H1 (cell line): ENCODE measurements around the gene CDCA5. TPM values are rescaled to one million over a fixed set of nuclear protein-coding genes. Genes with fewer than 3 reads are reported as not detected.

Experiments
- CBX5 ChIP-seq: fragments of 300-800, 300-1000 bp; sonication (generic); IDR thresholded peaks from 2 replicates; pipeline ENCODE4 v1.7.1; 2016; ENCODE audit warnings: antibody characterized with exemption, low read length, low read depth
- GABPA ChIP-seq: IDR thresholded peaks from 2 replicates; pipeline ENCODE4 v1.6.1; 2011; ENCODE audit warnings: mild to moderate bottlenecking, low read length, moderate library complexity, borderline replicate concordance; ENCODE audit not compliant: insufficient read depth
- HDAC2 ChIP-seq, 2 experiments: fragments of 300-600 bp in 1 of 2; sonication (generic) in 1 of 2; IDR thresholded peaks; 2 replicates each; pipeline ENCODE4 v1.6.1; 2011 to 2012; ENCODE audit warnings: low read depth in 2 of 2, low read length in 2 of 2, mild to moderate bottlenecking in 2 of 2, moderate library complexity in 2 of 2, borderline replicate concordance in 1 of 2, inconsistent platforms in 1 of 2
- KDM4A ChIP-seq: IDR thresholded peaks from one replicate; pipeline ENCODE4 v1.7.1; 2012; ENCODE audit warnings: low read depth, mild to moderate bottlenecking, moderate library complexity, low read length, inconsistent platforms; ENCODE audit not compliant: severe bottlenecking
- SIX5 ChIP-seq: IDR thresholded peaks from 2 replicates; pipeline ENCODE4 v1.6.1; 2011; ENCODE audit warnings: mild to moderate bottlenecking, low read depth, low read length
- SRF ChIP-seq: IDR thresholded peaks from 2 replicates; pipeline ENCODE4 v1.6.1; 2011; ENCODE audit warnings: mild to moderate bottlenecking, low read depth, low read length, moderate library complexity
- TEAD4 ChIP-seq: IDR thresholded peaks from 2 replicates; pipeline ENCODE4 v1.6.1; 2012; ENCODE audit warnings: low read depth, low read length, inconsistent platforms, mixed read lengths
- polyA plus RNA-seq, 7 experiments: library from polyadenylated mRNA; depleted of rRNA in 3 of 7; stranded (reverse) in 5 of 7; unstranded in 2 of 7; fragments of >200 nt in 5 of 7; fragments of 200-250 nt in 2 of 7; gene quantifications; 1 replicate in 5 of 7; 2 replicates in 1 of 7; 4 replicates in 1 of 7; pipeline versions ENCODE4 v1.2.1 to v1.2.3, GENCODE V29; 2011 to 2013; ENCODE audit warnings: missing spikeins in 2 of 7, mixed read lengths in 2 of 7
- total RNA-seq: library from RNA; stranded (reverse); fragmentation: NEBNext Ultra II Directional; extraction: Animal tissue kit (Norgen Biotek cat#: 25700); gene quantifications from 2 replicates; pipeline ENCODE4 v1.2.1, GENCODE V29; 2021

The CDCA5 gene
- total and polyA plus RNA-seq, 2 of the 8 experiments (the other 6 are each of a cell fraction or from before 2014, with no cell fraction given): 39.2 to 87.0 TPM

DNA sequence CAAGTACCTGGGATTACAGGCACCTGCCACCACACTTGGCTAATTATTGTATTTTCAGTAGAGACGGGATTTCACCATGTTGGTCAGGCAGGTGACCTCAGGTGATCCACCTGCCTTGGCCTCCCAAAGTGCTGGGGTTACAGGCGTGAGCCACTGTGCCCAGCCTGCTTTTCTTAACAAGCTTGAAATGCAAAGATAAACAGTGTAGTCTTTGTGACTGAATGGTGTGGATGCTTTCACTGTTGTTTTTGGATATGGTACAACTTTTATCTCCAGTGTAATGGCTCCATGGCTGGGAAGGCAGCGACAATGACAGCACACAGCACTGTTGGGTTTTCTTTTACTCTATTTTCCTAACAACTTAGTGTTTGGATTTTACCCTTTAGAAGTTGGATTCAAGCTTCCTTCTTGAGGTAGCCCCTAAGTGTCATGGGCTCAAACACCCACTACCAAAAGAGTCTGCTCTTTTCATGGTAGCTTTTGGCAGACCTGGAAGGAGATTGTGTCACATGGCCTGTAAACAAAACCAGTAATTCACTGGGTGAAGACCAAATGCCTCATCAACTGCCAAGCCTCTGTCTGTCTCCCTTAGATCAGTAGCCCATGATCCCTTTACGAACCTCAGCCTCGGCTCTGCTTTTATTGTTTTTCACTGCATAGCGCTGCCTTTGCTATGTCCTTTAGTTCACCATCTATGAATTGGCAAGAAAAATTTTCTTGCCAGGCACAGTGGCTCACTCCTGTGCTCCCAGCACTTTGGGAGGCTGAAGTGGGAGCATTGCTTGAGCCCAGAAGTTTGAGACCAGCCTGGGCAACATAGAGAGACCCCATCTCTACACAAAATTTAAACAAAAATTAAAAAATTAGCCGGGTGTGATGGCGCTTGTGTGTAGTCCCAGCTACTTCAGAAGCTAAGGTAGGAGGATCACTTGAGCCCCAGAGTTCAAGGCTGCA lies 18.6 kb upstream of the CDCA5 start (continued):
- TF ChIP-seq HDAC2 (IDR thresholded peaks at IDR 0.05; ENCODE audit: borderline replicate concordance in 1 of 2, low read depth in 2 of 2, low read length in 2 of 2) (no peak), KDM4A (no peak), SIX5 (no peak), CBX5 (no peak), GABPA (no peak), TEAD4 (no peak), SRF (no peak)
- TF ChIP-seq, all 59 proteins: peak for 0
